Ascending aorta (tissue), 2 donors: ENCODE measurements around the gene CEACAM16. TPM values are rescaled to one million over a fixed set of nuclear protein-coding genes. Genes with fewer than 3 reads are reported as not detected.

Experiments
- DNase-seq, 2 donors: peaks; one replicate each; pipeline ENCODE4 v3.0.0-alpha.2; 2019; ENCODE audit warnings: low spot score in 2 of 2
- H3K27ac ChIP-seq, 2 donors: fragments of 200-600 bp; sonication (generic); one replicate each; pipeline ENCODE4 v1.5.1; 2016 to 2017; ENCODE audit warnings: mild to moderate bottlenecking in 1 of 2
- H3K27me3 ChIP-seq: fragments of 200-600 bp; sonication (generic); one replicate; pipeline ENCODE4 v1.5.1; 2017
- H3K36me3 ChIP-seq, 2 donors: fragments of 200-600 bp; sonication (generic); one replicate each; pipeline ENCODE4 v1.5.1; 2016
- H3K4me1 ChIP-seq, 2 donors: fragments of 200-600 bp; sonication (generic); one replicate each; pipeline ENCODE4 v1.5.1; 2016 to 2017; ENCODE audit warnings: mild to moderate bottlenecking in 1 of 2
- H3K4me3 ChIP-seq, 2 donors: fragments of 200-600 bp; sonication (generic); one replicate each; pipeline ENCODE4 v1.5.1; 2016 to 2017; ENCODE audit warnings: mild to moderate bottlenecking in 1 of 2
- H3K9me3 ChIP-seq, 2 donors: fragments of 200-600 bp; sonication (generic); one replicate each; pipeline ENCODE4 v1.5.1; 2016
- CTCF ChIP-seq, 3 experiments: fragments of 200-600 bp in 2 of 3; fragments of 450-650 bp in 1 of 3; sonication (generic) in 2 of 3; IDR thresholded peaks; one replicate each; pipeline ENCODE4 v1.5.1; 2016 to 2019; ENCODE audit warnings: antibody characterized with exemption in 3 of 3, mild to moderate bottlenecking in 1 of 3, moderate library complexity in 1 of 3
- intact Hi-C: fragments of 100-400 bp; cut with DNase I; formaldehyde crosslinking; loops from one replicate; pipeline ENCODE4 v1.15.1; 2023
- total RNA-seq: library from RNA; depleted of rRNA; stranded (reverse); fragments of >200 nt; gene quantifications from one replicate; pipeline ENCODE4 v1.1.0, GENCODE V29; 2016

Gene CEACAM16
- total RNA-seq, 1 donor from 2014 or later: not detected

DNA sequence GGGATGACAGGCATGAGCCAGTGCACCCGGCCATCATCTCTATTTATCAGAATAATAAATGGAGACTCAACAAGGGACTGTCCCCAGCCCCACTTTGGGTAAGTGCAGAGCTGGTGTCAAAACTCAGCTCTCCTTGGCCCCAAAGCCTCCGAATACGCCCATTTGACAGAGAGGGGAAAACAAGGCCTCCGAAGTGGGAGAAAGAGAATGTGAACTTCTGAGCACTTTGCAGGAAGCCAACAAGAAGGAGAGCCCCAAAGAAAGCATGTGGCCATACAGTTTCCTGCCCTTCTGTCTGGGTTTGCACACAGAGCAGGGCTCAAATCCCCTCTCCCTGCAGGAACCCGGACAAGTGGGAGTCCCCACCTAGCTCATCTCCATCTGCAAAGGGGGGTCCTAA lies 1.6 kb downstream of the CEACAM16 start:
- Histone ChIP-seq H3K27me3 (no peaks in the 10 kb centered on the region), H3K9me3 (no peaks in the 10 kb centered on the region), H3K27ac (no peak overlapping the region), H3K36me3 (no peaks in the 10 kb centered on the region), H3K4me1 (no peaks in the 10 kb centered on the region), H3K4me3 (no peak overlapping the region)
- intact Hi-C loops: no loop called here
- TF ChIP-seq CTCF (IDR thresholded peaks at IDR 0.05): no peak
- DNase-seq: no peak

- H3K4me3 ChIP-seq: no peak overlapping the region
- DNase-seq: no peak
- intact Hi-C loops: no loop called here
- no peaks in the 10 kb centered on the region for H3K9me3 ChIP-seq
- no peaks in the 10 kb centered on the region for H3K27me3 ChIP-seq
- no peak for TF ChIP-seq CTCF (IDR thresholded peaks at IDR 0.05)
- H3K36me3 ChIP-seq: no peaks in the 10 kb centered on the region
- H3K27ac ChIP-seq: no peak overlapping the region
- no peaks in the 10 kb centered on the region for H3K4me1 ChIP-seq
Observed at GRCh38 chr19:44701228-44701627, 2.3 kb downstream of the CEACAM16 start.

- intact Hi-C loops: no loop called here
- no peak overlapping the region for H3K4me3 ChIP-seq
- DNase-seq: no peak
- H3K9me3 ChIP-seq: no peaks in the 10 kb centered on the region
- H3K27me3 ChIP-seq: no peaks in the 10 kb centered on the region
- no peaks in the 10 kb centered on the region for H3K4me1 ChIP-seq
- H3K27ac ChIP-seq: no peak overlapping the region
- no peak for TF ChIP-seq CTCF (IDR thresholded peaks at IDR 0.05)
- no peaks in the 10 kb centered on the region for H3K36me3 ChIP-seq
Observed at GRCh38 chr19:44702551-44703176, 3.7 kb downstream of the CEACAM16 start.

DNA sequence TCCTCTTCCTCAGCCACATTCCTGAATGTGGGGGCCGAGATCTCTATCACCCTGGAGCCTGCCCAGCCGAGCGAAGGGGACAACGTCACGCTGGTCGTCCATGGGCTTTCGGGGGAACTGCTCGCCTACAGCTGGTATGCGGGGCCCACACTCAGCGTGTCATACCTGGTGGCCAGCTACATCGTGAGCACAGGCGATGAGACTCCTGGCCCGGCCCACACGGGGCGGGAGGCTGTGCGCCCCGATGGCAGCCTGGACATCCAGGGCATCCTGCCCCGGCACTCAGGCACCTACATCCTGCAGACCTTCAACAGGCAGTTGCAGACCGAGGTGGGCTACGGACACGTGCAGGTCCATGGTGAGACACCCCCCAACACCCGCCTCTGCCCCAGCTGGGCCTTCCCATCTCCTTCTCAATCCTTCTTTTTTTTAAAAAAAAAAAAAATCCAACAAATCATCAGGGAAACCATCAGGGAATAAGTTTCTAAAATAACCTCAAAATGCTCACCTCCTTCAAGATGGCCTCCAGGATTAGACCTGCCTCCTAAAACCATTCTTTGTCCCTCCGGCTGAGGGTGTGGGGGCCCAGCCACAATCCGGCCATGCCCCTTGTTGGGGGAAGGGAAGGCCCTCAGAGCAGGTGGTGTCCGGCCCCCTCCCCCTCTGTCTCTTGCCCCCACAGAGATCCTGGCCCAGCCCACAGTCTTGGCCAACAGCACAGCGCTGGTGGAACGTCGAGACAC lies 4.6 kb downstream of the CEACAM16 start:
- Histone ChIP-seq H3K36me3 (no peaks in the 10 kb centered on the region), H3K9me3 (no peaks in the 10 kb centered on the region), H3K4me3 (no peak overlapping the region), H3K4me1 (no peaks in the 10 kb centered on the region), H3K27me3 (no peaks in the 10 kb centered on the region), H3K27ac (no peak overlapping the region)
- intact Hi-C loops: no loop called here
- TF ChIP-seq CTCF (IDR thresholded peaks at IDR 0.05): no peak
- no peak for DNase-seq

- H3K4me3 ChIP-seq: no peak overlapping the region
- TF ChIP-seq CTCF (IDR thresholded peaks at IDR 0.05): no peak
- intact Hi-C loops: no loop called here
- no peaks in the 10 kb centered on the region for H3K4me1 ChIP-seq
- no peaks in the 10 kb centered on the region for H3K36me3 ChIP-seq
- H3K27ac ChIP-seq: no peak overlapping the region
- H3K27me3 ChIP-seq: no peaks in the 10 kb centered on the region
- no peaks in the 10 kb centered on the region for H3K9me3 ChIP-seq
- DNase-seq: no peak
Observed at GRCh38 chr19:44704982-44705381, 6.0 kb downstream of the CEACAM16 start.
